IPS-NIHi7 (cell line): ENCODE data around the gene GRM6.

Source experiments
- DNase-seq: peaks from one replicate; pipeline ENCODE4 v3.0.0; 2012; ENCODE audit warnings: mixed read lengths; ENCODE audit errors: extremely low spot score

GRM6 gene

DNA sequence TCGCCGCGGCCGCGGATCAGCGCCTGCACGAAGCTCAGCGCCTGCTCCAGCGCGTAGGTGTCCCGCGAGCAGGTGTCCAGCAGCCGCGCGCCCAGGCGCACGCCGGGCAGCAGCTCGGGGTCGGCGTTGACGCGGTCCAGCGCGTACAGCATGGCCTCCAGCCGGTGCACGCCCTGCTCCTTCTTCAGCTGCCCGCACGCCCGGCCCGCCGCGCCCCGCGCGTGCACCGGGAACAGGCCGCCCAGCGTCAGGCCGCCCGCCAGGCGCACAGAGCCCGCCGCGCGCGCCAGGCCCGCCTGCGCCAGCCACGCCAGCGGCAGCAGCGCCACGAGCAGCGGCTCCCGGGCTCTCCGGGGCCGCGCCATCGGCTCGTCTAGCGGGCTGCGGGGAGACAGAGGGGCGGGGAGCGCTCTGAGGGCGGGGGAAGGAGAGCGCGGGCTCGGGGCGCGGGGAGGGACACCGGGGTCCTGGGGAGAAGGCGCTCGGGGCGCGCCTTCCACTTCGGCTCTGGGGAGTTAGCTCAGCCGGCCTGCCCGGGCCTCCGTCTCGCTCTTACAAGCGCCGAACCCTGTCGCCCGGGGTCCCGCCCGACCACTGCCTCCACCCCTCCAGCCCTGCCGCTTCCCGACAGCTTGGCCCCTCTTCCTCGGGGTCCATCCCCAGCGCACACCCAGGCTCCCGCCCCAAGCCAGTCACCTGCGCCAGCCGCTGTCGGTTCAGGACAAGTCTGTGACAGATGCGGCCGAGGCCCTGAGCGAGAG, at the start of gene GRM6:
GRM6 (minus strand) TSS at position 741 of the 761 bp plus-strand sequence; CDS start at position 365, 376 bp downstream.
- DNase-seq = peak; percentile 48

- DNase-seq = no peak
Measured at GRCh38 chr5:179044765-179045164, 49.6 kb upstream of the GRM6 start.

DNA sequence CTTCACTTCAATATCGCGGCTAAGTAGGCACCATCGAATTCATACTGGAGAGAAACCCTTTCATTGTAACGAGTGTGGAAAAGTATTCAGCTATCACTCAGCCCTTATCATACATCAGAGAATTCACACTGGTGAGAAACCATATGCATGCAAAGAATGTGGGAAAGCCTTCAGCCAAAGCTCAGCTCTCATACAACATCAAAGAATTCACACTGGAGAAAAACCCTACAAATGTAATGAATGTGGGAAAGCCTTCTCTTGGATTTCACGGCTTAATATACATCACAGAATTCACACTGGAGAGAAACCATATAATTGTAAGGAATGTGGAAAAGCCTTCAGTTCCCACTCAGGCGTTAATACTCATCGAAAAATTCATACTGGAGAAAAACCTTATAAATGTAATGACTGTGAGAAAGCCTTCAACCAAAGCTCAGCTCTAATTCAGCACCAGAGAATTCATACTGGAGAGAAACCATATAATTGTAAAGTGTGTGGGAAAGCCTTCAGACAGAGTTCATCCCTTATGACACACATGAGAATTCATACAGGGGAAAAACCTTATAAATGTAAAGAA, 38.0 kb upstream of the GRM6 start:
- no peak for DNase-seq

DNA sequence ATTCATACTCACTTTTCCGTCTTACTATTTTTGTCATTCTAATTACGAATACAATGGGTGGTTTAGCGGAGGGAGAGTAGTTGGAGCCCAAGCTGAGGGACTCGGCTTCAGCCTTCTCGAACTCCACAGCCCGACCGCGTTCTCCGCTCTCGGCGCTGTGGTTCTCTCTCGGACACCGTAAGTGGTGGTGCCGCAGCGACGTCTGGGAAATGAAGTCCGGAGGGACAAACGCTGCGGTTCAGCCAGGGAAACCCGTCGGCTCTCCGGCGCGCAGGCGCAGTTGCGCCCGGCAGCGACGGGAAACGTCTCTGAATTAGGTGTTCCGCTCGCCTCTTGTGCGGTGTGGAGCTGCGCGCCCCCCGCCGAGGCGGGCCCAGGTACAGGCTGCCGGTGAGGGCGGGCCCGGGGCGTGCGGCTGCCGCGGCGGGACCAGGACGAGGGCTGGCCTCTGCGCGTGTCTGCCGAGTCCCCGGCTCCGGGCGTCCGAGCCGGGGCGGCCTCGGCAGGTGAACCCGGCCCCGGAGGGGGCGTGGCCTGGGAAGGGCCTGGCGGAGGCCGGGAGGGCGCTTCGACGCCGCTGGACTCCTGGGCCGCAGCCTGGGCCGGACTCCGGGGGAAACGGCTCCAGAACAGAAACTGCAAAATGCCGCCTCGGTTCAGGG, 28.5 kb upstream of the GRM6 start, which contains the start of gene ZNF879:
ZNF879 (plus strand) TSS at position 277 of the 662 bp plus-strand sequence. CDS start 1,201 bp downstream, outside the sequence.
- DNase-seq = peak; percentile 97

GRCh38 chr5:179008667-179009066, 13.5 kb upstream of the GRM6 start:
- no peak for DNase-seq

GRCh38 chr5:179006564-179006963, 11.4 kb upstream of the GRM6 start:
- DNase-seq = no peak

DNA sequence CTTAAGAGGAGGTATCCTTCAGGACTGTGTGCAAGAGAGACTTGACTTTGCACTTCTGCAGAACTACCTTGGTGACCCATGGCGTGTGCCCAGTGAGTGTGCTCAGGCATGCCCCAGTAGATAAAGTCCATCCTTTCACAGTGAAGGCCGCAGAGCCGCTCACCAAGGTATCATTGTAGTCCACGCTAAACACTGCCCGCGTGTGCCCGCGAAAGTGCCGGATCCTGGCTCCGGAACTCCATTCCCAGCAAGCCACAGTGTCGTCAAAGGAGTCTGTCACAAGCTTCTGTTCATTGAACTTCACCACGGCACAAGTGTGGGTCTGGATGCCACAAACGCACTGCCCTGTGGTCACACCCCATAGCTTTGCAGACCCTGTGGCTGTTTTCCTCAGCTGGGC, 3.3 kb upstream of the GRM6 start:
- no peak for DNase-seq

GRCh38 chr5:178997191-178997590, 2.1 kb upstream of the GRM6 start:
- DNase-seq = no peak

DNA sequence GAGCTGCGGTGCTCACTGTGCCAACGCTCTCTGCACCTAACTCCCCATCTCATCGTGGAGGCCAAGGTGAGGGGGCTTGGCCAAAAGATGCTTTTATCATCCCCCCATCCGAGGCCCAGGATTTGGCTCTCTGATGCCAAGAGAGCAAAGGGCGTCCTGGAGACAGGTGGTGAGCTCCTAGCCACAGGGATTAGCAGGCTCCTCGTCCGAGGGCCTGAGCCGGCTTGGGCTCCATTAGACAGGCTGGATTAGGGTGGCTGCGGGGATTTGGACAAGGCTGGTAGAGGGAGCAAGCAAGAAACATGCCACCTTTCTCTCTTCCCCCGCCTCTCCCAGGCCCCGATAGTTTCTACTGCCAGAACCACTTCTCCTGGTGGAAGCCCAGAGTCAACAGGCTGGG, 1.0 kb upstream of the GRM6 start:
- no peak for DNase-seq

DNA sequence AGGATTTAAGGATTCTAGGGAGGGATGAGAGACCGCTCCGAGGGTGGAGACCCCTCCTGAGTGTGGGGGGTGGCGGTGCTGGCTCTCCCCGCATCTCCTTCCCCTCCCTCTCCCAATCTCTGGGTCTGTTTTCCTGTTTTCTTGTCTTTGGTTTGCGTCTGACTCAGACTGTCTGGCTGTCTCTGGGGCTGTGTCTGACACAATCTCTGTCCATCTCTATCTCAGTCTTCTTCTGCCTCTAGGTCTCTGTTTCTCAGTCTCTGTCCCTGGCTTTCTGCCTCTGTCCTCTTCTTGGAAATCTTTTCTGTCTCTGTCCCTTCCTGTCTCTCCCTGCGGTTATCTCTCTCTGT, 196 bp upstream of the GRM6 start:
- no peak for DNase-seq

GRCh38 chr5:178993955-178994579, 1.1 kb downstream of the GRM6 start:
- DNase-seq = no peak

DNA sequence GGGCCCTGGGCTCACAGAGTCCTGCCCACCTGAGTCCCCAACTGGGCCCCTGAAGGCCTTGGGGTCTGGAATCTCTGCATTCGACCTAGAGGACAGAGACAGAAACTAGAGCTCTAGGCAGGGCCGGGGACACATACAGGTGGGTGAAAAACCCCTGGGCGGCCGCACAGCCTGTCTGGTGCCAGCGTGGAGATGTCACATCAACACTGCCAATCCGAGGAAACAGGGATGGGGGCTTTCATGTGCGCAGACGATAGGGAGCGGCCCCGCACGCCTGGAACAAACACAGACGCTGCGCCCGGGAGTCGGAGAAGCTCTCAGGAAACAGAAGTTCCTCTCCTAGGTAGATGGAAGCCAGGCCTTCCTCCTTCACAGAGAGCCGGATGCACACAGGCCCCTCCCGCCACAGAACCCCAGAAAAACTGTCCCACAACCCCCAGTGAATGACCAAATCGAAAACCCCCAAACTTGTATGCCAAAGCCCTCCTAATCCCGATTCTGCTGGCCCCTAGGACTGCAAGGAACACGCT, 1.8 kb downstream of the GRM6 start:
- no peak for DNase-seq

DNA sequence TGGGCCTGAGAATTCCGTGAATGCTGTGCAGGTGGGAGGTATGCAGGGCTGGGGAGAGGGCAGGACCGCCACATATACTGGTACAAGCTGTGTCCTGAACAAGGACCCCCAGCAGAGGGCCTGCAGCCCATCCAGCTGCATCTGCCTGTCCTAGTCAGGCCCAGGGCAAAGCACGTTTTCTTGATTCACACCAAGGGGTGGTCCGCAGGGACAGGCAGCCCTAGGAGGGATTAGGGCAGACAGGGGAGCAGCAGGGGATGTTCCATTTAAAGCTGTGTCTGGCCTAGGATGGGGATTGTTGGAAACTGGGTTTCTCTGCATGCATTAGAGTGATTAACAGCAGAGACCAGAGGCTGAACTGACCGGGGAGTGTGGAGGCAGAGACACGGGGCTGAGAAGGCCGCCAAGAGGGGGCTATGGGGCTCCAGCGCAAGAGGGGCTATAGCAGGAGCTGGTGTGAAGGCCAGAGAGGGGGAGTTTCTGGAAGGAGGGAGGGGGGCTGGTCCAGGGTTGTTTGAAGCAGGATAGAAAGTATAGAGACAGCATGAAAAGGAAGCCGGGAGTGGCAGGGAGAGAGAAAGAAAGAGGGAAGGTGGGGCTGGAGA, 2.7 kb downstream of the GRM6 start:
- no peak for DNase-seq

DNA sequence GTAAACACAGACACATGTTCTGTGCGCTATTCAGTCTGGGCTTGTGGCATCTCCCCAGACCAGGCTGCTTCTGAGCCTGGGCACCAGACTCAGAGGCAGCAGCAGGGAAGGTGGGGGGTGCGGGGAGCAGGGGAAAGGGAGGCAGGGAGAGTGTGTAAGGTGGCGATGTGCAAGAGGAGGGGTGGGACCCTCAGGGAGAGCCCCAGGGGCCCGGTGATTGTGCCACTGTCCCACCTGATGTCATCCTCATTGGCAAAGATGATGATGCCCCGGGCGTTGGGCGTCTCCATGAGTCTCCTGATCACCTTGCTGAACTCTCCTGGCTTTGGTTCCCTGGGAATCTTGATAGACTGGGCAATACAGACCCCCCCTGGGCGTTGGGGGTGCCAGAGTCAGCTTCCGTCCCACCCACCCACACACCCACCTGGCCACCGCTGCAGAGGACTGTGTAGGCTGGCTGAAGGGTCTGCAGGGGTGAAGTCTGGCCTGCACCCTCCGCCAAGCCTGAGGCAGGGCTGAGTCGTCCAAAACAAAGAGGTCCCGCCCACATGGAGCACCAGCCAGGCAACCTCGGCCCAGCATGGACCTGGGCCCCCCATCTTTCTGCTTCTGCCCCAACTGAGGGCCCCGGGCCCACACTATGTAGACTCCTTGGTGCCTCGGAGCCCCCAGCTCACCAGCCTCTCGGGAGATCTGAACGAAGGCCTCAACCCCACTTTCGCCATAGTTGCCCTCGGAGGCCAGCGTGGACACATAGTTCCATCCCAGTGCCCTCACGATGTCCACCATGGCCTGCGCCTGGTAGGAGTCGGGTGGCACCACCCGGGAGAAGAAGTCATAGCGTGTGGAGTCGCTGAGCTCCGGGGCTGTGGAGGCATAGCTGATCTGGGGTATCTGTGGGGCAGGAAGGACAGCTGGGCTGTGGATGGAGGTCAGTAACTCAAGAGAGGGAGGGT, 3.7 kb downstream of the GRM6 start:
- no peak for DNase-seq

DNA sequence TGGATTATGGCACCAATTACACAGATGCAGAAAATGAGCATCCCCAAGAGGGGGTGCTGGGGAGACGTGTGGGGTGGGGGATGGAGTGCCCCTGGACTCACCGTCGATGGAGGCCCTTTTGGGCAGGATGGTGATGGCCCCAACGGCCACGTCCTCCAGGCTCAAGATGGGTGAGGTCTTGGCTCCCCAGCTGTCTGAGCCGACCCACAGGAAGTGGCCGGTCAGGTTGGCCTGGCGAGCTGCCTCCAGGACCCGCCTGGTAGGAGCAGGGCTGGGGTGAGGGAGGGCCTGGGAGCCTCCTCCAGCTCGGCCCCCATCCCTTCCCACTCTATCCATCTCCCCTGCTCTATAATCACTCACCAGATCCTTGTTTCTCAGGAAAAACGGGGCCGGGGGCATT, 4.6 kb downstream of the GRM6 start:
- no peak for DNase-seq

DNA sequence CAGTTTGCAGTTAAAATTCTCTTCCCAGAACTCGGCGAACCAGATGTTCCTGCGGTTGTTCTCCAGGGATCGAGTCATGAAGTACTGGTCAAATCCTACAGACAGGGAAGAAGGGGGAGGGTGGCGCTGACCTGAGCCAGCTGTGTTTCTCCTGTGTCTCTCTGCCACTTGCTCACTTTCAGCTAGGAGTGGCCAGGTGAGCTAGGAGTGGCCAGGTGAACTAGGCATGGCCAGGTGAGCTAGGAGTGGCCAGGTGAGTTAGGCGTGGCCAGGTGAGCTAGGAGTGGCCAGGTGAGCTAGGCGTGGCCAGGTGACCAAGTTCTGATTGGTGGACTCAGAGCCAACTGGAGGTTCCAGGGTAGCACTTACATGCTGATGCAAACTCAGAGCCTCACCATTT, 5.8 kb downstream of the GRM6 start:
- DNase-seq = no peak

GRCh38 chr5:178988436-178989220, 6.5 kb downstream of the GRM6 start:
- DNase-seq = no peak

DNA sequence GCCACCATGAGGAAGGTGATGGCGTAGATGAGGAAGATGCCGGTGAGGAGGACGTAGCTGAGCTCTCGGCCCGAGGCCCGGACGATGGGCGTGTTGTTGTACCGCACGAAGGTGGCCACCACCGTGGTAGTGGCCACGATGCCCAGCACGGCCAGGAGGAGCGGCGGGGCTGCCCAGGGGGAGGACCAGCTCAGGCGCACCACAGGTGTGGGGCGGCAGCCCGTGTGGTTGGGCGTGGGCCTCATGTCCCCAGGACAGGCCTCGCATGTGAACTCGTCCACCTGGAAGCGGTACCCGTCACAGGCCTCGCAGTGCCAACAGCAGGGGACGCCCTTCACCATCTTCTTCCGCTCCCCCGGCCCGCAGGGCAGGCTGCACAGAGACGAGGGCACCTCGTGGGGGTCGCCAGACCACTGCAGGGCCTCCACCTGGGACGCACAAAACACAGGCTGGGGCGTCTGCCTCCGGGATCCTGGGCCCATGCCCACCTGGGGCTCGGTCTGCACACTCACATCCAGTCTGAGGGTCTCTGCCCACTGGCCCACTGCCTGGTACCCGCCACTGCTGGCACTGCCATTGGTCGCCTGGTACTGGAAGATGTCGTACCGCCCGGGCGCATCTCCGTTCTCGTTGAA, 8.7 kb downstream of the GRM6 start:
- DNase-seq = no peak
